CD4-positive, alpha-beta T cell treated with Interleukin-17A for 1 hour (primary cell): ENCODE data around the gene ODF2.

ENCODE experiments used
- DNase-seq: peaks from one replicate; pipeline ENCODE4 v3.0.0-alpha.2; 2020

The ODF2 gene

DNA sequence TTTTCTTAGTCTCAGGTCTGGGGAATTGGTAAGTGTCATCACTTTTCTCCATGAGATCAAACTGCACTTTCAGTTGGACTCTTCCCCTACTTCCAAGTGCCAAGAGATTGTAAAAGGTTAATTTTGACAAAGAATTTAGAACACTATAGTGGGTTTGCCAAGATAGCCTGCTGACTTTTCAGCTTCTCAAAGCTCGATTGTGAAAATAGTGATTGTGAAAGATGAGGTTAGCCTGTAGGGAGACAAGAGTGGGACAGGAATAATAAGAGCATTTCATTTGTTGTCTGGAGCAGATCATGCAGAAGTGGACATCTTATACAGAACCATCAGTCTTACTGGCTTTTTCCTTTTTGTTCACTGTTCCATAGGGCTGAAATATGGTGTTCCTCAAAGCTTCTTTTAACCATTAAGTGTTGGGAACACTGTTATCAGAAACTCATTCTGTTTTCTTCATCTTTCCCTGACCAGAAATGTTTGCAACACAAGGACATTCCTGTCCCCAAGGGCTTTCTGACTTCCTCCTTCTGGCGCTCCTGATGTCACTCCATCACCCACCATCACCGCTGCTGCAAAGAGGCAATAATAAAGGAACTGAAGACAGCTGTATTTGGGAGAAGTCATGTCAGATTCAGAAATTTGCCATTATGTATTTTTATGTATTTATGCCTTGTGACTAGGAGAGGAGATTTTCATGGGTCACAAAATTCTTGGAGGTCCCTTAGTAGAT is 85.0 kb downstream of the ODF2 start:
- no peak for DNase-seq

DNA sequence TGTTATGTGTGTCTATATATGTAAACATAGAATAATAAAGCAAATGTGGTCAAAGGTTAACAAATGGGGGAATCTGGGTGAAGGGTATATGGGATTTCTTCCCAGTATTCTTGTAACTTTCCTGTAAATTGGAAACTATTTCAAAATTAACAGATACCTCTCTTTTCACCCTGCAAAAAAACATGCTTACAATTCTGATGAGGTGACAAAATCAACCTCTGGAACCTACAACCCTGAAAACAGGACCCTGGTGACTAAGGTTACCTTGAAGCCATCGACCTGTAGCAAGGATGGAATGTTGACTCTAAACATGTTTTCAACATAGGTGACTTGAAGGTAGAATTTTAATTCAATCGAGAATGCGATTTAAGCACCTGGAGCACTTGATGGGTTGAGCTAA is 90.7 kb downstream of the ODF2 start:
- no peak for DNase-seq

DNA sequence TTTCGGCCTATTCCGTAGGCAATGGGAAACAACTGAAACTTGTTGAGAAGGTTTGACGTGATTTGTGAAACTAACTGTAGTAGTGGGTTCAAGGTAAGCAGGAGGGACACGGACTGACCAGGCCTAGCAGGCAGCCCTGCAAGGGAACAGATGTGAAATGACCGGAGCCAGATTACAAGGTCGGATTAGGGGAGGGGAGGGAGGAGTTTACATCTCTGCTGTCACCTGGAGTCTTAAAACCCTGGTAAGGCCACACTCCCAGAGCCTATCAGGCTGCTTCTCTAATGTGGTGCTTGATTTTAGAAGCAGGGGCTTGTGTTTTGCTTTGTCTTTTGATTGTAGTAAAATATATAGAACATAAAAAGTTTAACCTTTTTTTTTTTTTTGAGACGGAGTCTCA is 93.1 kb downstream of the ODF2 start:
- no peak for DNase-seq

DNA sequence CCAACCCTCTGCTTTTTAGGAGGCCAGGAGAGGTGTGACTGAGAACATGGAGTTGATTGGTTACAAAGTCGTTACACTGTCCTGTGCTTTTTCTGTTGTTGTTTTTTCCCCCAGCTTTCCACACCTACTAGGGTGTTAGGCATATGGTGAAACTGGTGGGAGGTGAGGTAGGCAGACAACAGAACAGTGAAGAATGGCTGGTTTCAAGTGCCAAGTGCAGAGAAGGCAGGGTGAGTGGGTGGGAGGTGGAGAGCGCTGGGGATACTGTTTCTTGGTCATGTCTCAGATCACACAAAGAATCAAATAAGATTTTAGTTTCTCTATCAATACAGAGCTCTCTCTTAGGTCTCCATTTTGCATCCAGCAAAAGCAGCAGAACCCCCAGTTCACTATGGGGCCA is 94.4 kb downstream of the ODF2 start:
- peak; percentile 37 for DNase-seq
